Esophagus muscularis mucosa (tissue), 4 donors: Measurements from ENCODE around the gene GPR61. TPM values are rescaled to one million over a fixed set of nuclear protein-coding genes. Genes with fewer than 3 reads are reported as not detected.
A peak's percentile ranks its signal among the peaks of the same experiment; 100 is the strongest.

Source experiments
- DNase-seq: peaks from one replicate; pipeline ENCODE4 v3.0.0-alpha.2; 2017; ENCODE audit errors: extremely low spot score
- H3K27ac ChIP-seq, 4 donors: fragments of 200-600 bp; sonication (generic); replicated peaks in 1 of 4; 1 replicate in 3 of 4; 2 replicates in 1 of 4; pipeline ENCODE4 v1.5.1; 2016 to 2019; ENCODE audit warnings: mild to moderate bottlenecking in 1 of 4
- H3K27me3 ChIP-seq, 4 donors: fragments of 200-600 bp; sonication (generic); one replicate each; pipeline versions ENCODE4 v1.5.1 to v1.6.0; 2016 to 2019
- H3K36me3 ChIP-seq, 4 donors: fragments of 200-600 bp; sonication (generic); one replicate each; pipeline ENCODE4 v1.5.1; 2016 to 2019
- H3K4me1 ChIP-seq, 4 donors: fragments of 200-600 bp; sonication (generic); one replicate each; pipeline ENCODE4 v1.5.1; 2016 to 2019
- H3K4me3 ChIP-seq, 4 donors: fragments of 200-600 bp; sonication (generic); 1 replicate in 2 of 4; 2 replicates in 2 of 4; pipeline ENCODE4 v1.5.1; 2016 to 2019; ENCODE audit warnings: mild to moderate bottlenecking in 4 of 4, moderate library complexity in 1 of 4
- H3K9me3 ChIP-seq, 4 donors: fragments of 200-600 bp; sonication (generic); 1 replicate in 3 of 4; 2 replicates in 1 of 4; pipeline ENCODE4 v1.5.1; 2016 to 2019
- EP300 ChIP-seq: sonication (generic); formaldehyde crosslinking; IDR thresholded peaks from one replicate; pipeline ENCODE4 v1.6.1; 2017; ENCODE audit warnings: antibody characterized with exemption
- POLR2A ChIP-seq: fragments of 450-650 bp; IDR thresholded peaks from one replicate; pipeline ENCODE4 v1.6.1; 2017; ENCODE audit warnings: antibody characterized with exemption, moderate library complexity, mild to moderate bottlenecking, low read depth
- POLR2AphosphoS5 ChIP-seq, 2 donors: sonication (generic); formaldehyde crosslinking; IDR thresholded peaks; one replicate each; pipeline ENCODE4 v1.6.1; 2017; ENCODE audit warnings: antibody characterized with exemption in 2 of 2
- WGBS: methylation state at CpG from one replicate; pipeline ENCODE4 v1.1.5; 2018; 5-methylcytosine and 5-hydroxymethylcytosine counted together
- intact Hi-C: fragments of 100-400 bp; cut with DNase I; formaldehyde crosslinking; loops from one replicate; pipeline ENCODE4 v1.15.1; 2023
- total RNA-seq, 4 donors: library from RNA; depleted of rRNA; stranded (reverse); fragments of >200 nt; gene quantifications; one replicate each; pipeline versions ENCODE4 v1.1.0 to v1.2.1, GENCODE V29; 2016
- TF ChIP-seq, protein P1 (sequence below), 3 experiments: fragments of 200-600 bp in 2 of 3; fragments of 450-650 bp in 1 of 3; sonication (generic) in 2 of 3; IDR thresholded peaks; one replicate each; pipeline ENCODE4 v1.5.1; 2017 to 2019; ENCODE audit warnings: antibody characterized with exemption in 3 of 3, mild to moderate bottlenecking in 2 of 3, moderate library complexity in 1 of 3

GPR61 gene
- total RNA-seq, 4 donors from 2014 or later: not detected

DNA sequence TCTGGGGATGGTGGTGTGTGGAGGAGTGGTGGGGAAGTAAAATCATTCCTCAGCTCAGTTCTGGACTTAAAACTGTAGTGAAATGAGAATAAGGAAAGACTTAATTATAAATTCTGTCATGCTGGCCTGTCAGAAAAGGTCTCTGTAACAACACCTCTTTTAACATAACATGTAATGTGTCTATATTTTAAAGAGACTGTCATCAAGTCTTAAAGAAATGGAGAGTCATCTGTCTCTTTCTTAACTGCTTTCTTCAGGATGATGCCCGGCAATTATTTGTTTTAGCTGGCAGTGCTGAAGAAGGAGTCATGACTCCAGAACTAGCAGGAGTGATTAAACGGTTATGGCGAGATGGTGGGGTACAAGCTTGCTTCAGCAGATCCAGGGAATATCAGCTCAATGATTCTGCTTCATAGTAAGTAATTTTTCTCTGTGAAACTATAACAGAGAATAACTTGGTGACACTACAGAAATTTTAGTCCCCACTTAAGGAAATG is 39.3 kb downstream of the GPR61 start:
- intact Hi-C loops: no loop called here
- Histone ChIP-seq H3K27me3 (no peaks in the 10 kb centered on the region), H3K9me3 (no peaks in the 10 kb centered on the region), H3K4me1 (peaks cover 0 to 26% (median 23%) of the 10 kb centered on the region in 4 donors), H3K27ac (peak overlapping the region; percentile 60 to 69 (median 66)), H3K4me3 (no peak overlapping the region), H3K36me3 (peaks cover 0 to 67% (median 39%) of the 10 kb centered on the region in 4 donors)
- WGBS: 31% methylated on average over 3 of the region's 3 CpGs
- TF ChIP-seq POLR2AphosphoS5 (IDR thresholded peaks at IDR 0.05) (no peak), POLR2A (no peak), EP300 (no peak)
- TF ChIP-seq, protein P1, sequence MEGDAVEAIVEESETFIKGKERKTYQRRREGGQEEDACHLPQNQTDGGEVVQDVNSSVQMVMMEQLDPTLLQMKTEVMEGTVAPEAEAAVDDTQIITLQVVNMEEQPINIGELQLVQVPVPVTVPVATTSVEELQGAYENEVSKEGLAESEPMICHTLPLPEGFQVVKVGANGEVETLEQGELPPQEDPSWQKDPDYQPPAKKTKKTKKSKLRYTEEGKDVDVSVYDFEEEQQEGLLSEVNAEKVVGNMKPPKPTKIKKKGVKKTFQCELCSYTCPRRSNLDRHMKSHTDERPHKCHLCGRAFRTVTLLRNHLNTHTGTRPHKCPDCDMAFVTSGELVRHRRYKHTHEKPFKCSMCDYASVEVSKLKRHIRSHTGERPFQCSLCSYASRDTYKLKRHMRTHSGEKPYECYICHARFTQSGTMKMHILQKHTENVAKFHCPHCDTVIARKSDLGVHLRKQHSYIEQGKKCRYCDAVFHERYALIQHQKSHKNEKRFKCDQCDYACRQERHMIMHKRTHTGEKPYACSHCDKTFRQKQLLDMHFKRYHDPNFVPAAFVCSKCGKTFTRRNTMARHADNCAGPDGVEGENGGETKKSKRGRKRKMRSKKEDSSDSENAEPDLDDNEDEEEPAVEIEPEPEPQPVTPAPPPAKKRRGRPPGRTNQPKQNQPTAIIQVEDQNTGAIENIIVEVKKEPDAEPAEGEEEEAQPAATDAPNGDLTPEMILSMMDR (IDR thresholded peaks at IDR 0.05): no peak
- no peak for DNase-seq

DNA sequence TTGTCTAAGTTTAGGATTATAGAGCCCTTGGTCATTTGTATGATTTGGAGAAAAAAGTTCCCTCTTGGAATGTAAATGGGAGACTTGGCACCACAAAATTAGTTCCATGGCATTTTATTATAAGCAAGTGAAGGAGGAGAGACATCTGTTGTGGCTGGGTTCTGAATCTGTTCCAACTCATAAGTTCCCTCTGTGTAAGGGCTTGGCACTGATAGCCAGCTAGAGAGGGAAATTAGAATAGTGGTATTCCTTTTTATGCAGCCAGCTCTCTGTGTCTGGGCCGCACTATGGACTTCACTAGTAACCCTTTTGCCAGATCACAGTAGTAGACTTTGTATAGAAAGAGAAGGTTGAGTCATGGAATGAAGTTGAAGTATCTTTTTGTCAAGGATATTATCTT is 39.8 kb downstream of the GPR61 start:
- WGBS: 48% methylated on average over 1 of the region's 1 CpG
- peaks cover 0 to 67% (median 41%) of the 10 kb centered on the region in 4 donors for H3K36me3 ChIP-seq
- TF ChIP-seq, protein P1 (IDR thresholded peaks at IDR 0.05): no peak
- TF ChIP-seq EP300 (no peak), POLR2AphosphoS5 (IDR thresholded peaks at IDR 0.05) (no peak), POLR2A (no peak)
- no peaks in the 10 kb centered on the region for H3K9me3 ChIP-seq
- no peak overlapping the region for H3K4me3 ChIP-seq
- no peaks in the 10 kb centered on the region for H3K27me3 ChIP-seq
- peaks cover 0 to 26% (median 23%) of the 10 kb centered on the region in 4 donors for H3K4me1 ChIP-seq
- peak overlapping the region; percentile 60 to 69 (median 66) for H3K27ac ChIP-seq
- intact Hi-C loops: no loop called here
- no peak for DNase-seq

DNA sequence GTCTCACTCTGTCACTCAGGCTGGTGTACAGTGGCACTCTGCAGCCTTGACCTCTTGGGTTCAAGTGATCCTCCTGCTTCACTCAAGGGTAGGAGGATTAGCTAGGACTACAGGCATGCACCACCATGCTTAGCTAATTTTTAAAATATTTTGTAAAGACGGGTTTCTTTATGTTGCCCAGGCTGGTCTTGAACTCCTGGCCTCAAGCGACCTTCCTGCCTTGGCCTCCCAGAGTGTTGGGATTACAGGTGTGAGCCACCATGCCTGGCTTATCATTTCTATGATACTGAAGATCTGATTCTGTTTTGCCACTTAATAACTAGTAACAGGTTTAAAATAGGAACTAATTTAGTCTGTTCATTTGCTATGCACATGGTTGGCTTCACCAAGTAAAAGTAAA is 42.3 kb downstream of the GPR61 start:
- DNase-seq: no peak
- Histone ChIP-seq H3K4me3 (no peak overlapping the region), H3K27me3 (no peaks in the 10 kb centered on the region), H3K4me1 (peaks cover 0 to 26% (median 23%) of the 10 kb centered on the region in 4 donors), H3K9me3 (no peaks in the 10 kb centered on the region), H3K27ac (no peak overlapping the region), H3K36me3 (peaks cover 12 to 79% (median 52%) of the 10 kb centered on the region in 4 donors)
- intact Hi-C loops: no loop called here
- 93% methylated on average over 2 of the region's 2 CpGs for WGBS
- TF ChIP-seq POLR2AphosphoS5 (IDR thresholded peaks at IDR 0.05): no peak
- no peak for TF ChIP-seq EP300
- no peak for TF ChIP-seq POLR2A
- TF ChIP-seq, protein P1 (IDR thresholded peaks at IDR 0.05): no peak

DNA sequence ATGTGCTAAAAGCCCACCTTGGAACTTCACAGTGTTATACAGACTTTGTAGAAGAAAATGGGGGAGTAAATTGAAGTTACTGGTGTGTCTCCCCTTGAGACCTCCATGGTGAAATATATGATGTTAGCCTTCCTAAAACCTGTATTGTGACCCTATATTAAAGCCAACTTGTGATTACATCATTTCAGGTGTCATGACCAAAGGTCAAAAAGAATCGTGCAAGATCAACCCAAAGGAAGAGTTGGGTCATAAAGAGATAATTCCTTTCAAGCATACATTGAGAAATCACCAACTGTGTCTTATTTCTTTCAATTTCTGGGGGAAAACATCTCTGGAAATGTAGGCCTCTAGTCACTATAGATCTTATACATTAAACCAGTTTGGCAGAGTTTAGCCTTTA is 45.1 kb downstream of the GPR61 start:
- Histone ChIP-seq H3K27ac (no peak overlapping the region), H3K9me3 (no peaks in the 10 kb centered on the region), H3K4me1 (peaks cover 0 to 6% (median 3%) of the 10 kb centered on the region in 4 donors), H3K36me3 (peaks cover 24 to 97% (median 72%) of the 10 kb centered on the region in 4 donors), H3K27me3 (no peaks in the 10 kb centered on the region), H3K4me3 (no peak overlapping the region)
- 100% methylated on average over 1 of the region's 1 CpG for WGBS
- intact Hi-C loops: no loop called here
- TF ChIP-seq, protein P1 (IDR thresholded peaks at IDR 0.05): no peak
- no peak for TF ChIP-seq POLR2A
- no peak for TF ChIP-seq EP300
- no peak for TF ChIP-seq POLR2AphosphoS5 (IDR thresholded peaks at IDR 0.05)
- no peak for DNase-seq

DNA sequence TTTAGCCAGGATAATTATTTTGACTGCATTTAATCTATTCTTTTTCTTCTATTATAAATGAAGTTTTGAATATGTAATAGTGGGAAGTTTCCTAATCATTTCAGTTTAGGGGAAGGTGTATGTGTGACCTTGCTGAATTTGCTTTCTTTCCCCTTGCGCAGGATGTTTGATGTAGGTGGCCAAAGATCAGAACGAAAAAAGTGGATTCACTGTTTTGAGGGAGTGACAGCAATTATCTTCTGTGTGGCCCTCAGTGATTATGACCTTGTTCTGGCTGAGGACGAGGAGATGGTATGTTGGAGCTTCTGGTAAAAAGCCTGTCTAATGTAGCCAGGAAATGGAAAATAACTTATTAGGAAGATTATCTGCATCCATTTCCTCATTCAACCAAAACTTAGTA is 46.4 kb downstream of the GPR61 start:
- intact Hi-C loops: no loop called here
- Histone ChIP-seq H3K27me3 (no peaks in the 10 kb centered on the region), H3K4me3 (no peak overlapping the region), H3K9me3 (no peaks in the 10 kb centered on the region), H3K27ac (no peak overlapping the region), H3K4me1 (no peaks in the 10 kb centered on the region), H3K36me3 (peaks cover 24 to 96% (median 72%) of the 10 kb centered on the region in 4 donors)
- 86% methylated on average over 3 of the region's 3 CpGs for WGBS
- no peak for TF ChIP-seq POLR2A
- TF ChIP-seq, protein P1 (IDR thresholded peaks at IDR 0.05): no peak
- TF ChIP-seq EP300: no peak
- TF ChIP-seq POLR2AphosphoS5 (IDR thresholded peaks at IDR 0.05): no peak
- DNase-seq: no peak
